CD14-positive monocyte (primary cell): ENCODE measurements around the gene PLXNC1. TPM values are rescaled to one million over a fixed set of nuclear protein-coding genes. Genes with fewer than 3 reads are reported as not detected.
A peak's percentile ranks its signal among the peaks of the same experiment; 100 is the strongest.

Source experiments
- DNase-seq, 3 donors: peaks; one replicate each; pipeline ENCODE4 v3.0.0-alpha.2; 2011 to 2022
- H2AFZ ChIP-seq: 2 replicates; pipeline ENCODE4 v1.6.0; 2012; ENCODE audit warnings: mild to moderate bottlenecking, low read depth, low read length, inconsistent platforms; ENCODE audit not compliant: insufficient read depth, poor library complexity, severe bottlenecking
- H3K27ac ChIP-seq, 2 donors: 1 replicate in 1 of 2; 2 replicates in 1 of 2; pipeline ENCODE4 v1.5.1; 2012 to 2013; ENCODE audit warnings: low read length in 2 of 2, control low read depth in 1 of 2, inconsistent platforms in 1 of 2, low read depth in 1 of 2, mild to moderate bottlenecking in 1 of 2
- H3K27me3 ChIP-seq, 2 donors: one replicate each; pipeline versions ENCODE4 v1.6.0 to v1.6.1; 2011 to 2013; ENCODE audit warnings: low read length in 2 of 2; ENCODE audit not compliant: control insufficient read depth in 2 of 2, insufficient read depth in 2 of 2
- H3K36me3 ChIP-seq, 2 donors: replicated peaks in 1 of 2; 1 replicate in 1 of 2; 2 replicates in 1 of 2; pipeline versions ENCODE4 v1.5.1 to v1.6.1; 2012 to 2013; ENCODE audit warnings: low read length in 2 of 2, control low read depth in 1 of 2, inconsistent platforms in 1 of 2, mild to moderate bottlenecking in 1 of 2; ENCODE audit not compliant: insufficient read depth in 2 of 2, control insufficient read depth in 1 of 2
- H3K4me1 ChIP-seq, 2 donors: 1 replicate in 1 of 2; 2 replicates in 1 of 2; pipeline versions ENCODE4 v1.5.1 to v1.6.1; 2012 to 2013; ENCODE audit warnings: low read length in 2 of 2, control low read depth in 1 of 2, inconsistent platforms in 1 of 2, mild to moderate bottlenecking in 1 of 2, moderate library complexity in 1 of 2; ENCODE audit not compliant: insufficient read depth in 2 of 2, control insufficient read depth in 1 of 2
- H3K4me2 ChIP-seq: replicated peaks from 2 replicates; pipeline ENCODE3; 2012; ENCODE audit warnings: low read length, moderate library complexity, mild to moderate bottlenecking; ENCODE audit not compliant: poor library complexity, severe bottlenecking; ENCODE audit errors: extremely low read depth
- H3K4me3 ChIP-seq, 3 experiments: fragments of 200-600 bp in 1 of 3; sonication (generic) in 1 of 3; replicated peaks in 1 of 3; 1 replicate in 2 of 3; 2 replicates in 1 of 3; pipeline ENCODE4 v1.5.1; 2011 to 2013; ENCODE audit warnings: low read length in 3 of 3, mild to moderate bottlenecking in 3 of 3, control low read depth in 2 of 3, low read depth in 2 of 3, inconsistent platforms in 1 of 3, moderate library complexity in 1 of 3
- H3K79me2 ChIP-seq: 2 replicates; pipeline ENCODE4 v1.6.0; 2012; ENCODE audit warnings: mild to moderate bottlenecking, control low read depth, inconsistent platforms, low read length, moderate library complexity; ENCODE audit not compliant: insufficient read depth
- H3K9ac ChIP-seq: 2 replicates; pipeline ENCODE4 v1.6.0; 2017; ENCODE audit warnings: low read length, mild to moderate bottlenecking; ENCODE audit not compliant: insufficient read depth, poor library complexity, severe bottlenecking
- H3K9me3 ChIP-seq, 2 donors: replicated peaks in 1 of 2; 1 replicate in 1 of 2; 2 replicates in 1 of 2; pipeline versions ENCODE4 v1.5.1 to v1.6.1; 2012 to 2013; ENCODE audit warnings: low read length in 2 of 2, control low read depth in 1 of 2; ENCODE audit not compliant: control insufficient read depth in 1 of 2, insufficient read depth in 1 of 2
- H4K20me1 ChIP-seq: 2 replicates; pipeline ENCODE4 v1.6.0; 2012; ENCODE audit warnings: mild to moderate bottlenecking, low read length, control low read depth, moderate library complexity; ENCODE audit not compliant: insufficient read depth
- H3K27ac Mint-ChIP-seq, 7 donors: one replicate each; pipeline ENCODE4 v1.8.0; 2020; ENCODE audit warnings: mild to moderate bottlenecking in 7 of 7, mixed read lengths in 7 of 7, moderate library complexity in 6 of 7, inconsistent platforms in 2 of 7
- H3K27me3 Mint-ChIP-seq, 3 donors: one replicate each; pipeline ENCODE4 v1.8.0; 2021 to 2022; ENCODE audit warnings: low read depth in 3 of 3, mild to moderate bottlenecking in 3 of 3, mixed read lengths in 3 of 3, moderate library complexity in 3 of 3, inconsistent platforms in 1 of 3
- H3K36me3 Mint-ChIP-seq, 2 donors: one replicate each; pipeline ENCODE4 v1.8.0; 2020; ENCODE audit warnings: mixed read lengths in 2 of 2, inconsistent platforms in 1 of 2, mild to moderate bottlenecking in 1 of 2
- H3K4me1 Mint-ChIP-seq: one replicate; pipeline ENCODE4 v1.8.0; 2020; ENCODE audit warnings: mild to moderate bottlenecking, mixed read lengths
- H3K4me3 Mint-ChIP-seq, 2 donors: one replicate each; pipeline ENCODE4 v1.8.0; 2020; ENCODE audit warnings: mild to moderate bottlenecking in 2 of 2, mixed read lengths in 2 of 2, moderate library complexity in 1 of 2
- H3K9me3 Mint-ChIP-seq, 7 donors: one replicate each; pipeline ENCODE4 v1.8.0; 2020 to 2022; ENCODE audit warnings: mixed read lengths in 7 of 7, mild to moderate bottlenecking in 6 of 7, moderate library complexity in 6 of 7, inconsistent platforms in 2 of 7
- CTCF ChIP-seq: fragments of 200-600 bp; IDR thresholded peaks from one replicate; pipeline ENCODE4 v1.8.0; 2022; ENCODE audit warnings: antibody characterized with exemption, mild to moderate bottlenecking
- WGBS: methylation state at CpG from one replicate; pipeline ENCODE4 v1.1.5; 2013; ENCODE audit warnings: missing lambda C conversion rate; ENCODE audit not compliant: insufficient coverage; 5-methylcytosine and 5-hydroxymethylcytosine counted together
- intact Hi-C, 2 donors: fragments of 100-400 bp; cut with micrococcal nuclease; formaldehyde crosslinking; loops; one replicate each; pipeline versions ENCODE4 v1.15.0 to v1.15.1; 2023
- polyA plus RNA-seq, 3 donors: library from polyadenylated mRNA; depleted of rRNA in 1 of 3; unstranded in 2 of 3; stranded (reverse) in 1 of 3; fragments of 300-500 nt in 2 of 3; fragments of >200 nt in 1 of 3; fragmentation: Illumina TruSeq in 2 of 3; gene quantifications; 1 replicate in 2 of 3; 2 replicates in 1 of 3; pipeline ENCODE4 v1.2.3, GENCODE V29; 2012 to 2021

Gene PLXNC1
- polyA plus RNA-seq, 3 donors, result 14.3 to 35.2 (median 15.4) TPM

GRCh38 chr12:94219622-94220302 lies 71.4 kb downstream of the PLXNC1 start:
- Histone ChIP-seq H3K4me2 (no peak overlapping the region), H3K27me3 (no peaks in the 10 kb centered on the region), H3K9me3 (no peaks in the 10 kb centered on the region), H2AFZ (no peak overlapping the region), H3K4me1 (no peaks in the 10 kb centered on the region), H3K36me3 (peaks cover 46 to 88% of the 10 kb centered on the region in 2 donors), H3K79me2 (no peaks in the 10 kb centered on the region), H3K27ac (no peak overlapping the region), H3K9ac (no peak overlapping the region), H4K20me1 (peaks cover 33% of the 10 kb centered on the region), H3K4me3 (no peak overlapping the region)
- H3K27me3 Mint-ChIP-seq, result no peaks in the 10 kb centered on the region
- peaks cover 50 to 63% of the 10 kb centered on the region in 2 donors for H3K36me3 Mint-ChIP-seq
- WGBS, result no CpG with 5 or more reads among the region's 2 CpGs
- H3K4me3 Mint-ChIP-seq, result no peak overlapping the region
- no peak for TF ChIP-seq CTCF
- intact Hi-C loops, result no loop called here
- peak overlapping the region in 3 of 7 donors; percentile 5 to 36 (median 24) for H3K27ac Mint-ChIP-seq
- no peak for DNase-seq
- H3K9me3 Mint-ChIP-seq, result no peaks in the 10 kb centered on the region
- H3K4me1 Mint-ChIP-seq, result no peaks in the 10 kb centered on the region

- Histone ChIP-seq H3K27me3 (no peaks in the 10 kb centered on the region), H3K4me1 (no peaks in the 10 kb centered on the region), H4K20me1 (peaks cover 33% of the 10 kb centered on the region), H3K9ac (no peak overlapping the region), H3K4me2 (no peak overlapping the region), H2AFZ (no peak overlapping the region), H3K4me3 (no peak overlapping the region), H3K9me3 (no peaks in the 10 kb centered on the region), H3K36me3 (peaks cover 56 to 99% of the 10 kb centered on the region in 2 donors), H3K27ac (no peak overlapping the region), H3K79me2 (no peaks in the 10 kb centered on the region)
- WGBS, result 93% methylated on average over 4 of the region's 5 CpGs
- no peak for TF ChIP-seq CTCF
- intact Hi-C loops, result no loop called here
- no peaks in the 10 kb centered on the region for H3K9me3 Mint-ChIP-seq
- no peaks in the 10 kb centered on the region for H3K27me3 Mint-ChIP-seq
- H3K36me3 Mint-ChIP-seq, result peaks cover 59 to 70% of the 10 kb centered on the region in 2 donors
- peak overlapping the region in 1 of 7 donors; percentile 24 for H3K27ac Mint-ChIP-seq
- no peak overlapping the region for H3K4me3 Mint-ChIP-seq
- H3K4me1 Mint-ChIP-seq, result no peaks in the 10 kb centered on the region
- no peak for DNase-seq
Observed at GRCh38 chr12:94220804-94221203, 72.4 kb downstream of the PLXNC1 start.
